Breast epithelium (tissue), 4 donors: Measurements from ENCODE around the gene ZNF304. TPM values are rescaled to one million over a fixed set of nuclear protein-coding genes. Genes with fewer than 3 reads are reported as not detected.
A peak's percentile ranks its signal among the peaks of the same experiment; 100 is the strongest.

Experiments used
- DNase-seq, 2 donors: peaks; one replicate each; pipeline ENCODE4 v3.0.0-alpha.2; 2019; ENCODE audit warnings: low spot score in 2 of 2
- H3K27ac ChIP-seq, 2 donors: fragments of 200-600 bp; sonication (generic) in 1 of 2; one replicate each; pipeline ENCODE4 v1.5.1; 2016 to 2019; ENCODE audit warnings: mild to moderate bottlenecking in 1 of 2
- H3K27me3 ChIP-seq, 2 donors: fragments of 200-600 bp; sonication (generic) in 1 of 2; one replicate each; pipeline versions ENCODE4 v1.5.1 to v1.6.0; 2017 to 2019; ENCODE audit warnings: control low read depth in 1 of 2, mild to moderate bottlenecking in 1 of 2
- H3K36me3 ChIP-seq: fragments of 200-600 bp; one replicate; pipeline ENCODE4 v1.5.1; 2019
- H3K4me1 ChIP-seq, 2 donors: fragments of 200-600 bp; sonication (generic); one replicate each; pipeline ENCODE4 v1.5.1; 2016 to 2019; ENCODE audit warnings: control low read depth in 1 of 2
- H3K4me3 ChIP-seq, 3 donors: fragments of 200-600 bp; sonication (generic); 1 replicate in 2 of 3; 2 replicates in 1 of 3; pipeline ENCODE4 v1.5.1; 2016 to 2019; ENCODE audit warnings: mild to moderate bottlenecking in 3 of 3, moderate library complexity in 2 of 3
- H3K9me3 ChIP-seq, 2 donors: fragments of 200-600 bp; sonication (generic) in 1 of 2; one replicate each; pipeline ENCODE4 v1.5.1; 2016 to 2019; ENCODE audit warnings: control low read depth in 1 of 2
- CTCF ChIP-seq, 3 donors: fragments of 450-650 bp; IDR thresholded peaks; one replicate each; pipeline ENCODE4 v1.5.1; 2016 to 2017; ENCODE audit warnings: antibody characterized with exemption in 3 of 3, mild to moderate bottlenecking in 3 of 3, moderate library complexity in 3 of 3
- POLR2A ChIP-seq: fragments of 450-650 bp; IDR thresholded peaks from one replicate; pipeline ENCODE4 v1.6.1; 2016; ENCODE audit warnings: antibody characterized with exemption, mild to moderate bottlenecking, moderate library complexity
- POLR2AphosphoS5 ChIP-seq, 3 donors: sonication (generic); formaldehyde crosslinking; IDR thresholded peaks; one replicate each; pipeline ENCODE4 v1.6.1; 2017; ENCODE audit warnings: antibody characterized with exemption in 3 of 3
- intact Hi-C: fragments of 100-400 bp; cut with DNase I; formaldehyde crosslinking; loops from one replicate; pipeline ENCODE4 v1.15.1; 2023; ENCODE audit warnings: low total_unique reads
- total RNA-seq, 3 donors: library from RNA; depleted of rRNA; stranded (reverse); fragments of >200 nt; gene quantifications; one replicate each; pipeline ENCODE4 v1.1.0, GENCODE V29; 2016

ZNF304 gene
- total RNA-seq, 3 donors from 2014 or later = 7.5 to 13.6 (median 8.2) TPM

- Histone ChIP-seq H3K27ac (no peak overlapping the region), H3K36me3 (peaks cover 25% of the 10 kb centered on the region), H3K4me3 (no peak overlapping the region), H3K4me1 (peaks cover 0 to under 1% of the 10 kb centered on the region in 2 donors), H3K27me3 (no peaks in the 10 kb centered on the region), H3K9me3 (peaks cover 74% of the 10 kb centered on the region in 2 donors)
- DNase-seq = no peak
- no peak for TF ChIP-seq POLR2AphosphoS5 (IDR thresholded peaks at IDR 0.05)
- no peak for TF ChIP-seq POLR2A
- no peak for TF ChIP-seq CTCF (IDR thresholded peaks at IDR 0.05)
- intact Hi-C loops = no loop called here
Observed at GRCh38 chr19:57357406-57357805, 6.3 kb downstream of the ZNF304 start.

- Histone ChIP-seq H3K4me1 (no peaks in the 10 kb centered on the region), H3K27me3 (no peaks in the 10 kb centered on the region), H3K4me3 (no peak overlapping the region), H3K27ac (no peak overlapping the region), H3K9me3 (peaks cover 60 to 61% of the 10 kb centered on the region in 2 donors), H3K36me3 (peaks cover 23% of the 10 kb centered on the region)
- no peak for TF ChIP-seq CTCF (IDR thresholded peaks at IDR 0.05)
- no peak for TF ChIP-seq POLR2A
- no peak for TF ChIP-seq POLR2AphosphoS5 (IDR thresholded peaks at IDR 0.05)
- no peak for DNase-seq
- intact Hi-C loops = no loop called here
Observed at GRCh38 chr19:57359300-57359699, 8.2 kb downstream of the ZNF304 start.

GRCh38 chr19:57362419-57362818 lies 11.3 kb downstream of the ZNF304 start:
- peak overlapping the region; percentile 82 to 93 (median 83) for H3K4me3 ChIP-seq
- no peaks in the 10 kb centered on the region for H3K36me3 ChIP-seq
- TF ChIP-seq CTCF (IDR thresholded peaks at IDR 0.05) (no peak), POLR2A (no peak), POLR2AphosphoS5 (IDR thresholded peaks at IDR 0.05) (no peak)
- no peaks in the 10 kb centered on the region for H3K4me1 ChIP-seq
- peak overlapping the region; percentile 94 to 99 for H3K27ac ChIP-seq
- peaks cover 29 to 38% of the 10 kb centered on the region in 2 donors for H3K9me3 ChIP-seq
- H3K27me3 ChIP-seq = no peaks in the 10 kb centered on the region
- intact Hi-C loops = no loop called here
- no peak for DNase-seq

GRCh38 chr19:57362997-57363687 lies 12.1 kb downstream of the ZNF304 start, which contains the start of the genes TRAPPC2B and ZNF547:
Gene TRAPPC2B (plus strand): TSS chr19:57363551. CDS start chr19:57364834, 1,283 bp downstream.
Gene ZNF547 (plus strand): TSS chr19:57363551. CDS start chr19:57368556, 5,005 bp downstream.
- H3K27me3 ChIP-seq = no peaks in the 10 kb centered on the region
- H3K4me3 ChIP-seq = peak within 1 kb of the TSS; percentile 82 to 93 (median 83)
- H3K36me3 ChIP-seq = no peaks in the 10 kb centered on the region
- TF ChIP-seq POLR2A (peak; percentile 43), CTCF (IDR thresholded peaks at IDR 0.05) (no peak), POLR2AphosphoS5 (IDR thresholded peaks at IDR 0.05) (peak; percentile 80 to 97 (median 87))
- intact Hi-C loops = no loop called here
- peak within 1 kb of the TSS; percentile 94 to 99 for H3K27ac ChIP-seq
- H3K9me3 ChIP-seq = peaks cover 21 to 30% of the 10 kb centered on the region in 2 donors
- no peaks in the 10 kb centered on the region for H3K4me1 ChIP-seq
- peak; percentile 99 to 100 for DNase-seq

- intact Hi-C loops = no loop called here
- H3K27ac ChIP-seq = peak overlapping the region; percentile 94 to 99
- TF ChIP-seq POLR2AphosphoS5 (IDR thresholded peaks at IDR 0.05) (no peak), POLR2A (no peak), CTCF (IDR thresholded peaks at IDR 0.05) (no peak)
Observed at GRCh38 chr19:57363688-57364181, 12.7 kb downstream of the ZNF304 start.

More at GRCh38 chr19:57363688-57364181, 12.7 kb downstream of the ZNF304 start:
- no peaks in the 10 kb centered on the region for H3K36me3 ChIP-seq
- DNase-seq = no peak
- H3K9me3 ChIP-seq = peaks cover 16 to 25% of the 10 kb centered on the region in 2 donors
- H3K4me1 ChIP-seq = no peaks in the 10 kb centered on the region
- peak overlapping the region; percentile 82 to 93 (median 83) for H3K4me3 ChIP-seq
- H3K27me3 ChIP-seq = no peaks in the 10 kb centered on the region
